Raji (cell line): ENCODE data around the gene F11.

Source experiments
- POLR2A ChIP-seq: IDR thresholded peaks from 2 replicates; pipeline ENCODE4 v1.6.1; 2011; ENCODE audit warnings: low read depth, low read length, control low read depth; ENCODE audit not compliant: insufficient read depth

Gene F11

DNA sequence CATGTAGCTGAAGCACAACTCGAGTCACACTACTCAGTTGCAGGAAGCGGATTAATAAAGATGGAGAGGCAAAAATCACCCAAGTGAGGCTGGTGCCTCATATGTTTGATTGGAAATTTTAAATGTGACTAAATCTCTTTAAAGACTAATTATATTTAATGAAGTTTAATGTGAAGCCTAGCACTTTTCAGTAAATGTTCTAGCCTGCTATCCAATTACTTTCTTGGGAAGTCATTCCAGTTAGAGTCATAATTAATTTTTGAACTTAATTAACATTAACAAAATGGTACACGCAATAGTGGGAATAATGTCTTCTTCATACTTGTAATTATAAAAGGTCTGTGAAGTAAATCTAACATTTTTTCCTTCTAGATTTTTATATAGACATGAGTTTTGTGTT lies 20.6 kb downstream of the F11 start:
- no peak for TF ChIP-seq POLR2A

DNA sequence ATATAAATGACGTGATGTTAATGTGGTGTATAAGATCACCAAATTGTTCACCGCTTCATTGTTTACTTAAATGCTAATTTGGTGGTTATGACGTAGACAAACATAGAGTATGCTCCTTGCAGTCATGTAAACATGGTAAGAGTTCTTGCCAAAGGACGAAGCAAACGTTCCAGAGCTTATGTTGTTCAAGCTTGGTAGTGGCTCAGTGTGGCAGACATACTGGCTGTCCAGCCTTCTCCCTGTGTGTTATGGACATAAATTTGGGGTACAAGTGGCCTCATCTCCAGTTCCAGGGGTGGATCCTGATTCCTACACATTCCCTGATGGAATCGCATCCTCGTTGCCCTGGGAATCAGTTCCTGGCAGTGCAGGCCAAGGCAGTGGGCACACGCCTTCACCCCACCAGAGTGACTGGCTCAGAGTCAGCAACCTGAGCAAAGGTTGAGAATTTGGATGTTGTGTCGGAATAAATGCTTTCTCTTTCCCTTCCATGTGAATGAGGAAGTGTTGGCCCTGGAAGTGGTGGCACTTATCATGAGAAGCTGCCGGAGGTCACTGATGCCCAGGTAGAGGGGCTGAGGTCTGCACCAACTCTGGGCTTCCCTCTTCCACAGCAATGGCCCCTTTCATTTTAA lies 25.4 kb downstream of the F11 start:
- no peak for TF ChIP-seq POLR2A

DNA sequence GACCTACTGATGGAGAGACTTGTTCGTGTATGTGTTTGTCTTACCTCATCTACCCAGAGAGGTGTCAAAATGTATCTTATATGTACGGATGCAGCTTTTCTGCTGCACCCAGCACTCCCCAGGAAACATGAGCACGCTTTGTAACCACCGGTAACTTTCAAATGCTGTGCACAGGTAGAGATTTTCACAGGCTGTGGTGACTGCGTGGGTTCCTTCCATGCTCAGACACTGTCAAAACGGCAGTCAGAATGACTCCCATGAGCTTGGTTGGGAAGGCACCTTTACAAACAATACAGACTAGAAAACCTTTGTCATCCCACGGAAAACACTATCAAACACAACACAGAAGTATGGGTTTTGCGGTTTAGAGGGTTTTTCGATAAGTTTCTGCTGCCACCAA lies 28.2 kb downstream of the F11 start:
- TF ChIP-seq POLR2A: no peak

DNA sequence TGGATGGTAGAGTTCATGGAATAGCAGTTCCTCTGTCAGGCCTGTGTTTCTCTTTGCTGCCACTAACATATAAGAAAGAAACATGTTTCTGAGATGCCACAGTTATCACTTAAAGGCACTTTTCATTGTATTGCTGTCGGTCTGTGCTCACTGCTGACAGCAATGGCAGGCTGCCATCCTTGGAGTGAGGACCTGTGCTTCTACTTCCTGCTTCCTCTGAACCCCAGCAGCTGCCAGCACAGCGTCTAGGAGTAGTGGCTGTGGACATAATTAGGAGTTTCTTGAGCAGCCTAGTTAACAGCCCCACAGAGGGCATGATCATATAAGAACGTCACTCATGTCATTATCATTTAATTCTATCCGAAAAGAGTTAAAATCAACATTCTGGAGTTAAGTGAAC lies 30.5 kb downstream of the F11 start:
- no peak for TF ChIP-seq POLR2A

DNA sequence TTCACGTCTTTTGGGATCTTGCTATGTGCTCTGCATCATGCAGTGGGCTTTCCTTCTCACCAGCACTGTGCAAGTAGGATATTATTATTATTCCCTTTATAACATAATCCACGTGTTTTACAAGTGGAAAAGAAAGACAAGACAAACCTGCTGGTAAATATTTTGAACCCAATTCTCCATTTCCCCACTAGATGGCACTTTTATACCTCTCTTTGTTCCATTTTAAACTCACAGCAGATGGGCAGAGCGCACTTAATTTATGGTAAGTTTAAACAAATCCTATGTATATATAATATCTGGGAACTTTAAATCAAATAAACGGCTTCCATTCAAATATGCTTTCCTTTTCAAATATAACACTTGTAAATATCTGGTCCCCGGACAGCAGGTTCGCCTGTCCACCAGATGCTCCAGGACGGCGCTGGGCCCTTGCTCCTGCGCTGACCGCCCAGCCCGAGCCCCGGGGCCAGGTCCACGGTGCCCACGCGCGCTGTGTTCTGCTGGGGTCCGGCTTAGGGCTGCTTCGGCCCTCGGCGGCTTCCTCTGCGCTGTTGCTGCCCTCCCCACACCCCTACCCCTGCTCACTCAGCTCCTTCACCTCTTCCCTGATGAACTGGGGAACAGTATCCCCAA lies 31.1 kb downstream of the F11 start:
- TF ChIP-seq POLR2A: no peak

DNA sequence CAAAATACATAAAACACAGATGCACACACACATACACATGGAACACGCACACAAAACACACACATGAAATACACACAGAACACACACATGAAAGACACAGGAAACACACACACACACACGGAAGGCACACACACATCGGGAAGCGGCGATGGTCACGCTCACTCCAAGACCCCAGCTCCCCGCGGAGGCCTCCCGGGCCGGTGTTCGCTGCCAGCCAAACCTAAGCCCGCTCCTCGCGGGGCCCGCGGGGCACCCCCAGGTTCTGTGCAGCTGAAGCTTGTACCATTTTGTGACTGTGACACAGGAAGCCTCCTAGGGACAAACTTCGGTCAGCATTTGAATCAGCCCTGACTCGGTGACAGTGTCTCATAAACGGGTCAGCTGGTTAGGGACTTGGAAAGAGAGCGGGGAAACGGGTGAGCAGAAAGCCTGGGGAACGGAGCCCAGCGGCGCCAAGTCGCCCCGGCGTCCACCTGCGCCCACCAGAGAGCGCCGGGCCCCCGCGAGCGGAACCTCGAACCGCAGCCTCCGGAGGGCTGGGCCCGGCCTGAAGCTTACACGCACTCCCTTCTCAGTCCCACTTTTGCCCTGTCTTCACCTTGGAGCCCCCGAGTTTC lies 32.1 kb downstream of the F11 start:
- TF ChIP-seq POLR2A: no peak

DNA sequence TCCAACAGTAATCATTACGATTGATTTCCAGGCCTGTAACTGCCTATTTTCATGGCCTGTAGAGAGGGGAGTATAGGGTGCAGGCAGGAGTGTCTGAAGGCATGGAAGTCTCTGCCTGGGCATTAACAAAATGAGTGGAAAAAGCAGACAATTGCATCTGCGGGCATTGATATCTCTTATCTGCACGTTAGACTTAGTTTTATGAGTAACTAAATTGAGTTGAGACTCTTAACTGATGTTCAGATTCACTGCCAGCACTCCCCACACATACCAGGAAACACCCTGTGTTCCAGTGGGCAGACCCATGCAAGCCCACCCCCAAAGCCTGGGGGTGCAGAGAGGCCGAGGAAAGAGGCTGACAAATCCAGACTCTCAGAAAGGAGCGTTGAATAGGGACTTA lies 33.3 kb downstream of the F11 start:
- TF ChIP-seq POLR2A: no peak

DNA sequence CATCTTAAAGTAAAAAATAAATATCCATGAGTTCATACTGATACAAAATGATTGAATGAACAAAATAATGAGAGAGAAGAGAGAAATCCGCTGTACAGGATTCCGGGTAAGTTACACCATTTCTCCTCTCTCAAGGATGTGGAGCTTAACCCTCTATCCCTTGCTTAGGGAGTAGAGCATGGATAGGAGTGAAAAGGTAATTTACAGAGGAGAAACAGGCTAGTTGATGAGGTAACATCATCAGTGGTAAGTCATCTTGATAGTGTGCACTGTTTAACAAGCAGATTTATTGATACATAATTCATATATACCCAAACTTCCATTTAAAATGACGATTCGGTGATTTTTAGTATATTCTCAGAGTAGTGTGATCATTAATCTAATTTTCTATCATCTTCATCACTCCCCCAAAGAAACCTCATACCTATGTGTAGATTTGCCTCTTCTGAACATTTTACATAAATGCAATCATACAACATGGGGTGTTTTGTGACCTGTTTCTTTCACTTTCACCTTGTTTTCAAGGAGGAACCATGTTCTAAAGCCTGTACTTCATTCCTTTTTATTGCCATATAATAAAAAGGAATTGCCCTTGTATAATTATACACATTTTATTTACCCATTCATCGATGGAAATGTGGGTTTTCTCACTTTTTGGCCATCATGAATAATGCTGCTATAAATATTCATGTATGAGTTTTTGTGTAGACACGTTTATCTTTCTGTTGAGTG lies 34.8 kb downstream of the F11 start:
- TF ChIP-seq POLR2A: no peak

DNA sequence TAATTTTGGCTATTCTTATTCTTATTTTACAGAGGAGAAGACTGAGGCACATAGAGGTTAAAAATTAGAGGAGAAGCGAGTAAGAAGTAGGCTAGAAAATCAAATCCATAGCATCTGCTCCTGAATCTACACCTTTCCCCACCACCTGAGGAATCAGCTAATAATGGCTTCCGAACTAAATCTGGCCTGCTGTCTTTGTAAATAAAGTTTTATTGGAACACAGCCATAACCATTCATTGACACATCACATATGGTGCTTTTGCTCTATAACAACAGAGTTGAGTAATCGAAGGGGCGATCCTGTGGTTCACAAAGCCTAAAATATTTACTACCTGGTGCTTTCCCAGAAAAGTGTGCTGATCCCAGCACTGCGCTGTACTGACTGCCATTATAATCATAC lies 38.2 kb downstream of the F11 start:
- no peak for TF ChIP-seq POLR2A

DNA sequence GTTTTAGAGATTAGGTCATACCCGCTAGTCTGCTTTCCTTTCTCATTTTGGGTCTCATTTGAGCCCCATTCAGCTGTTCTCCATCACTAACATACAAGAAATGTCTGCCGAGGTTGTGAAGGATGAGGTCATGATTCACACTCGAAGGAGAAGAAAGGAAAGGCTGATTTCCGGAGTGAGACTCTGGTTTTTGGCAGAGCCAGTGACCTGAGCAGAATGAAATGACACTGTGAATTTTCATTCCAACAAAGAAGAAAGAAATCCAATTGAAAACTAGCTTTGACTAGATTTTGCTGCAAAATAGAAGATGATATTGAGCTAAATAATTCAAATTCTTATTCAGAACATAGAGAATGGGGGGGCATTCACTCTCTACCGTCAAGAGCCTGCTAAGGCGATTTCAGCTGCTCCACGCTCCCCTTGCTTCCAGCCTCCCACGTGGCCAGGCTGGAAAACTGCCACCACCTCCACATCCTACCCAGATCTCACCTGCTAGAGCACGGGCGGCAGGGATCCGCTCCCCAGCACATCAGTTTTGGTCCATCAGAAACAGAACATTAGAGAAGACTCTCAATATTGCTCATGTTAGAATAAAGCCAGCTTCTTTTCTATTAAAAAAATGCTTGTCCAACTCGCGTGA lies 39.0 kb downstream of the F11 start:
- TF ChIP-seq POLR2A: no peak

DNA sequence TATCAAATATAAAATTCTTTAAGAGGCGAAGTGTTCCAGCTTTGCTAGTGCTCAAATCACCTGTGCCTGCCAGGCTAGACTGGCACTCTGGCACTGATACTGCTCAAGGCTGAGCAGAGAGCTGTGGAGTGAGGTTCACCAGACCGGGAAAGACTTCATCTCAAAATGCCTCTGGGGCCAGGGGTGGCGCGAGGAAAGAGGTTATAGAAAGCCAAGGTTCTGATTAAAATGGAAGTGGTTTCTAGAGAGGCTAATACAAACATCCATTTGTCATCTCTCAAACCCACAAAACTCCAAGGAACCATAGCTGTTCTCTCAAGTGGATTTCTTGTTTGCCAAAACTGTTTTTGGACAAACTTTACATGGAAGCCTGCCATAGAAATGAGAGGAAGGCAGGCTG lies 41.5 kb downstream of the F11 start:
- no peak for TF ChIP-seq POLR2A

DNA sequence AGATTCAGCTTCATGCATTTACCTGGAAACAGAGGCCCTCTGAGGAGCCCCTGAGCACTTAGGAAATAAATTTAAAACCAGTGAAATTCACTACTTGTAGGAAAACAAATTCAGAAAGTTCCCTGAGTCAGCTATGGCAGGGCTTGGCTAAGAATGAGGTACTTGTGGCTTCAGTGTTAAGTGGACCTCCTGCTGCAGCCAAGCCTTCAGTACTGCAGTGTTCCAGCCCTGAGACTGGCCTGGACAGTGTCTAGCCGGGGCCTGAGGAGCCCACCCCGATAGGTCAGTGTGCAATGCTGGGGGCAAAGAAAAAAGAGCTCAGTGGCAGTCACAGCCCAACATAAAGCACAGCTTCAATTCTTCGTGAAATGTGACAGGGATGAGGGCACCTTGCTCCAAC lies 41.9 kb downstream of the F11 start:
- TF ChIP-seq POLR2A: no peak

DNA sequence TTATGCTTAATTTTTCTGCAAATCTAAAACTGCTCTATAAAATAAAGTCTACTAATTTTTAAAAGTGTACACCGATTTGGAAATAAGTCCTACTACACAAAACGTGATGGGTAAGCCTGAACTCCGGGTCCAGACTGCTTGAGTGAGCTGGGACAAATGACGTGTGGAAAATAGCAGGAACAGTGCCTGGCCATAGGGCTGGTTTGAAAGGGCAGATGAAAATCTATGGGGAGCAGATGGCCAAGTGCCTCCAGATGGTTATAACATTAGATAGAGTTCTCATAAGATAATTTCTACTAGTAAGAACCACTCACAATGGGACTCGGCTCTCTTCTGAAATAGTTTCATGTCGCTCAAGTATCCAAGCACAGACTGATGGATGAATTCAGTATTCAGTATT lies 52.5 kb downstream of the F11 start:
- TF ChIP-seq POLR2A: no peak

DNA sequence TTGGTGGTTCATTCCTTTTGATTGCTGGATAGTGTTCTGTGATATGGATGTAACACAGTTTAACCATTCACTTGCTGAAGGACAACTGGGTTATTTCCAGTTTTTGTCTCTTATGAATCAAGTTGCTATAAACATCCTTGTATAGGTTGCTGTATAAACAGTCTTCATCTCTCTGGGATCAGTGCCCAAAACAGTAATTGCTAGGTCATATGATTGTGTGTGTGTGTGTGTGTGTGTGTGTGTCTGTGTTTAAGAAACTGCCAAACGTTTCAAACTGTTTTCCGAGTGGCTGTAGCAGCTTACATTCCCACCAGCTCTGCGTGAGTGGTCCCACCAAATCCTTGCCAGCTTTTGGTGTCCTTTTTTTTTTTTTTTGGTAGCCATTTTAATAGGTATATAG lies 60.4 kb downstream of the F11 start:
- TF ChIP-seq POLR2A: no peak

DNA sequence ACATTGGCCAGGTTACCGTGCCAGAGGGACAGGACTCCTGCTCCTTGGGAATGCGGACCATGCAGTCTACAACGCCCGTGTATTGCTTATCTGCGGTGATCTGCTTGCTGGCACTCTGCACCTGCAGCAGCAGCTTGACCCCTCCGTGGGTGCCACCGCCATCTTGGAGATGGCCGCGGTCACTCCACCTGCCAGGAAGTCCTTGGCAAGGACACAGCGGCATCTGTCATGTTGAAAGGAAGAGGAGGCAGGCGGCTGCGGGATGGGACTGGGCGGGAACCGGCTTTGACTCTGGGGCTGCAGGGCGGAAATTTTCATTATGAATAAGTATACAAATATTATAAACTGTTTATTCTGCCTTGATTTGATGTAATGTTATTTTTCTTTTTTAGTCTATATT lies 63.4 kb downstream of the F11 start:
- TF ChIP-seq POLR2A: no peak

DNA sequence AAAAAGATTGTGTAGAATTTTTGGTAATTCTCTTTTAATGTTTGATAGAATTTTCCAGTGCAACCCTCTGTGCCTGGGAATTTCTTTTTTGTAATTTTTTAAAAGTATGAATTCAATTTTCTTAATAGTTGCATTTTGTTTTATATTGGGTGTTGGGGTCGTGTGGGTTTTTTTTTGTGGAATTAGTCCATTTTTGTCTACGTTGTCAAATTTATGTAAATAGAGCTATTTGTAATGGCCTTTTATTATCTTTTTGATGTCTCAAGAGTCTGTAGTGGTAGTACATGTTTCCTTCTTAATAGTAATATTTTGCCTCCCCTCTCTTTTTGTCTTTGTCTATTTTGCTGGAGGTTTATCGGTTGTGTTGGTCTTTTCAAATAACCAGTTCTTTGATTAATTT lies 64.4 kb downstream of the F11 start:
- TF ChIP-seq POLR2A: no peak

DNA sequence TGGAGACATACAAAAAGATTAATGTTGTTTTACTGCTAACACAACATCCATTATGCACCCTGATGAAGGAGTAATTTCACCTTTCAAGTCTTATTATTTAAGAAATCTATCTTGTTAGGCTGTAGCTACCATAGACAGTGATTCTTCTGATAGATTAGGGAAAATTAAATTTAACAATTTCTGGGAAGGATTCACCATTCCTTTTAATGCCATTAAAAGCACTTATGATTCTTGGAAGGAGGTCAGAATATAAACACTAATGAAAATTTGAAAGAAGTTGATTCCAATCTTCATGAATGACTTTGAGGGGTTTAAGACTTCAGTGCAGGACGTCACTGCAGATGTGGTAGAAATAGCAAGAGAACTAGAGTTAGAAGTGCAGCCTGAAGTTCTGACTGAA lies 69.8 kb downstream of the F11 start:
- no peak for TF ChIP-seq POLR2A
